Endothelial cell of umbilical vein (primary cell): ENCODE data around the gene RBMS1.

Experiments used
- CTCF ChIP-seq, 2 donors: IDR thresholded peaks; 1 replicate in 1 of 2; 2 replicates in 1 of 2; pipeline ENCODE4 v1.5.1; 2011; ENCODE audit warnings: low read length in 2 of 2, mild to moderate bottlenecking in 2 of 2, moderate library complexity in 2 of 2, control low read depth in 1 of 2, inconsistent platforms in 1 of 2, low read depth in 1 of 2; ENCODE audit not compliant: insufficient read depth in 1 of 2; ENCODE audit errors: extremely low read depth in 1 of 2
- EZH2 ChIP-seq: IDR thresholded peaks from 2 replicates; pipeline ENCODE4 v1.6.1; 2012; ENCODE audit warnings: borderline replicate concordance, low read depth, mild to moderate bottlenecking, moderate library complexity, low read length, inconsistent platforms; ENCODE audit not compliant: severe bottlenecking
- FOS ChIP-seq: IDR thresholded peaks from 2 replicates; pipeline ENCODE4 v1.6.1; 2011; ENCODE audit warnings: mild to moderate bottlenecking, low read length, moderate library complexity, borderline replicate concordance; ENCODE audit not compliant: insufficient read depth
- POLR2A ChIP-seq: IDR thresholded peaks from 2 replicates; pipeline ENCODE4 v1.6.1; 2012; ENCODE audit warnings: low read depth, mild to moderate bottlenecking, control low read depth, low read length
- POLR2AphosphoS5 ChIP-seq: IDR thresholded peaks from 2 replicates; pipeline ENCODE4 v1.6.1; 2012; ENCODE audit warnings: low read depth, mild to moderate bottlenecking, control low read depth, low read length, moderate library complexity; ENCODE audit not compliant: insufficient read depth

- TF ChIP-seq CTCF (IDR thresholded peaks at IDR 0.05; ENCODE audit: extremely low read depth in 1 of 2, insufficient read depth in 1 of 2, low read depth in 1 of 2, low read length in 2 of 2) (no peak), POLR2AphosphoS5 (no peak), POLR2A (no peak), FOS (no peak), EZH2 (no peak)
Observed at GRCh38 chr2:160507046-160507407, 13.4 kb upstream of the RBMS1 start.
